H1 (cell line): ENCODE results near the gene EXTL1. TPM values are rescaled to one million over a fixed set of nuclear protein-coding genes. Genes with fewer than 3 reads are reported as not detected.

Source experiments
- CREB1 ChIP-seq: IDR thresholded peaks from 2 replicates; pipeline ENCODE4 v1.6.1; 2012; ENCODE audit warnings: inconsistent platforms
- E2F6 ChIP-seq: IDR thresholded peaks from 2 replicates; pipeline ENCODE4 v1.6.1; 2012; ENCODE audit warnings: inconsistent platforms
- POLR2AphosphoS5 ChIP-seq: IDR thresholded peaks from 2 replicates; pipeline ENCODE4 v1.6.1; 2011; ENCODE audit warnings: low read depth, low read length
- SP2 ChIP-seq: IDR thresholded peaks from 2 replicates; pipeline ENCODE4 v1.6.1; 2012; ENCODE audit warnings: mild to moderate bottlenecking, low read length, inconsistent platforms
- SRF ChIP-seq: IDR thresholded peaks from 2 replicates; pipeline ENCODE4 v1.6.1; 2011; ENCODE audit warnings: mild to moderate bottlenecking, low read depth, low read length, moderate library complexity
- USF2 ChIP-seq: IDR thresholded peaks from 2 replicates; pipeline ENCODE4 v1.6.1; 2011; ENCODE audit warnings: low read length, improper control_type of control experiment
- polyA plus RNA-seq, 7 experiments: library from polyadenylated mRNA; depleted of rRNA in 3 of 7; stranded (reverse) in 5 of 7; unstranded in 2 of 7; fragments of >200 nt in 5 of 7; fragments of 200-250 nt in 2 of 7; gene quantifications; 1 replicate in 5 of 7; 2 replicates in 1 of 7; 4 replicates in 1 of 7; pipeline versions ENCODE4 v1.2.1 to v1.2.3, GENCODE V29; 2011 to 2013; ENCODE audit warnings: missing spikeins in 2 of 7, mixed read lengths in 2 of 7
- total RNA-seq: library from RNA; stranded (reverse); fragmentation: NEBNext Ultra II Directional; extraction: Animal tissue kit (Norgen Biotek cat#: 25700); gene quantifications from 2 replicates; pipeline ENCODE4 v1.2.1, GENCODE V29; 2021

EXTL1 gene
- total and polyA plus RNA-seq, 2 of the 8 experiments (the other 6 are each of a cell fraction or from before 2014, with no cell fraction given): 0.89 to 1.2 TPM

DNA sequence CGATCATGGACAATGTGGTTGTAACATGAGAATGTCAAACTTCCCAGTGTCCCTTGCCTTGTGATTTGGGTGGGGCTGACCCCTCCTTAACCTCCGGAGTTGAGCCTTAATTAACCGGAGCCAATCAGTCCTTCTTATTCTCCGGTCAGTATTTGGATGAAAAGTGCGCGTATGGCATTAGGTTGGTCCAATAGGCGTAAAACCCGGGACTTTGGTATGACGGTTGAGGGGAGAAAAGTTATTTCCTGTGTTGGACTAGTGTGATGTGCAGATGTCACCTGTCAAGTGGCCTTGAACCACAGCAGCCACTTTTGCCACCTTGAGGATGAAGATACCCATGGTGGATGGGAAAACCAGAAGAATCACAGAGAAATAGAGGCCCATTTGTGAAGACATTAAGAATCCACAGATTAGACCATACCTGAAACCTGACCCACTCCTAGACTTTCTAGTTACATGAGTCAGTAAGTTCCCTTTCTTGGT is 28.8 kb upstream of the EXTL1 start (continued):
- TF ChIP-seq USF2 (no peak), SP2 (no peak), POLR2AphosphoS5 (no peak), SRF (no peak), E2F6 (no peak), CREB1 (no peak)
